ENCODE data around the gene GCH1.

DNA sequence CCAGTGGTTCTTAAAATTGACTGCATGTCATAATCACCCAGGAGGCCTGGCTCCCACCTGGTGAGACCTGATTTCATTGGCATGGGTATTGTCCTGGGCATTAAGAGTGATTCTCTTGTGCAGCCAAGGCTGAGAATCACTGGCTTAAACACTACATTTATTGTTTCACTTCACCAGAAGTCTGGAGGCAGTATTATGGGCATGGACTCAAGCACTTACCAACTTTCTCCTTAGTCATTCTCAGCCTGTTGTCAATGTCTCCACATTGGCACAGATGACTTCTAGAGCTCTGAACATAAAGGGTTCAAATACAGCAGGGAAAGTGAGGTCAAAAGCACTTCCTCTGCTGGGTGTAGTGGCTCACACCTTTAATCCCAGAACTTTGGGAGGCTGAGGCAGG lies 25.6 kb upstream of the GCH1 start:
- TF ChIP-seq, protein P1, sequence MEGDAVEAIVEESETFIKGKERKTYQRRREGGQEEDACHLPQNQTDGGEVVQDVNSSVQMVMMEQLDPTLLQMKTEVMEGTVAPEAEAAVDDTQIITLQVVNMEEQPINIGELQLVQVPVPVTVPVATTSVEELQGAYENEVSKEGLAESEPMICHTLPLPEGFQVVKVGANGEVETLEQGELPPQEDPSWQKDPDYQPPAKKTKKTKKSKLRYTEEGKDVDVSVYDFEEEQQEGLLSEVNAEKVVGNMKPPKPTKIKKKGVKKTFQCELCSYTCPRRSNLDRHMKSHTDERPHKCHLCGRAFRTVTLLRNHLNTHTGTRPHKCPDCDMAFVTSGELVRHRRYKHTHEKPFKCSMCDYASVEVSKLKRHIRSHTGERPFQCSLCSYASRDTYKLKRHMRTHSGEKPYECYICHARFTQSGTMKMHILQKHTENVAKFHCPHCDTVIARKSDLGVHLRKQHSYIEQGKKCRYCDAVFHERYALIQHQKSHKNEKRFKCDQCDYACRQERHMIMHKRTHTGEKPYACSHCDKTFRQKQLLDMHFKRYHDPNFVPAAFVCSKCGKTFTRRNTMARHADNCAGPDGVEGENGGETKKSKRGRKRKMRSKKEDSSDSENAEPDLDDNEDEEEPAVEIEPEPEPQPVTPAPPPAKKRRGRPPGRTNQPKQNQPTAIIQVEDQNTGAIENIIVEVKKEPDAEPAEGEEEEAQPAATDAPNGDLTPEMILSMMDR (IDR thresholded peaks at IDR 0.05): no peak
- no peak for TF ChIP-seq POLR2A (IDR thresholded peaks at IDR 0.05)

Measured in right lobe of liver (tissue), 4 donors.